Type B pancreatic cell (in vitro differentiated cells): ENCODE results near the gene OOSP3. TPM values are rescaled to one million over a fixed set of nuclear protein-coding genes. Genes with fewer than 3 reads are reported as not detected.
"Not testable (repeated sequence)": the region's sequence is repeated elsewhere in the genome, so short reads cannot be mapped to it uniquely, and the experiment has no call there.

Experiments used
- DNase-seq: peaks from one replicate; pipeline ENCODE4 v3.0.0; 2021; ENCODE audit warnings: mixed read lengths; ENCODE audit not compliant: unreplicated experiment; ENCODE audit errors: extremely low spot score
- H3K27ac Mint-ChIP-seq: 2 replicates; pipeline ENCODE4 v1.8.0; 2021; ENCODE audit warnings: mild to moderate bottlenecking, mixed read lengths
- H3K27me3 Mint-ChIP-seq: 2 replicates; pipeline ENCODE4 v1.8.0; 2021; ENCODE audit warnings: mixed read lengths
- H3K36me3 Mint-ChIP-seq: 2 replicates; pipeline ENCODE4 v1.8.0; 2021; ENCODE audit warnings: mixed read lengths
- H3K4me1 Mint-ChIP-seq: one replicate; pipeline ENCODE4 v1.8.0; 2021; ENCODE audit warnings: mixed read lengths; ENCODE audit not compliant: unreplicated experiment
- H3K4me3 Mint-ChIP-seq: 2 replicates; pipeline ENCODE4 v1.8.0; 2021; ENCODE audit warnings: mild to moderate bottlenecking, mixed read lengths
- H3K9me3 Mint-ChIP-seq: 2 replicates; pipeline ENCODE4 v1.8.0; 2021; ENCODE audit warnings: mixed read lengths
- total RNA-seq: library from RNA; stranded (reverse); gene quantifications from 2 replicates; pipeline ENCODE4 v1.2.1, GENCODE V29; 2021; ENCODE audit warnings: low replicate concordance
- TF ChIP-seq, protein P1 (sequence below): fragments of 200-600 bp; sonication (generic); conservative IDR thresholded peaks from 2 replicates; pipeline ENCODE4 v1.5.0; 2021; ENCODE audit warnings: antibody characterized with exemption, mild to moderate bottlenecking

OOSP3 gene
- total RNA-seq, 1 donor from 2014 or later: not detected

GRCh38 chr11:59845399-59845798, 33.2 kb upstream of the OOSP3 start, which contains the start of gene CBLIF:
Gene CBLIF, minus strand, starts transcription at chr11:59845499. Its CDS starts 46 bp downstream, at chr11:59845453.
- TF ChIP-seq, protein P1, sequence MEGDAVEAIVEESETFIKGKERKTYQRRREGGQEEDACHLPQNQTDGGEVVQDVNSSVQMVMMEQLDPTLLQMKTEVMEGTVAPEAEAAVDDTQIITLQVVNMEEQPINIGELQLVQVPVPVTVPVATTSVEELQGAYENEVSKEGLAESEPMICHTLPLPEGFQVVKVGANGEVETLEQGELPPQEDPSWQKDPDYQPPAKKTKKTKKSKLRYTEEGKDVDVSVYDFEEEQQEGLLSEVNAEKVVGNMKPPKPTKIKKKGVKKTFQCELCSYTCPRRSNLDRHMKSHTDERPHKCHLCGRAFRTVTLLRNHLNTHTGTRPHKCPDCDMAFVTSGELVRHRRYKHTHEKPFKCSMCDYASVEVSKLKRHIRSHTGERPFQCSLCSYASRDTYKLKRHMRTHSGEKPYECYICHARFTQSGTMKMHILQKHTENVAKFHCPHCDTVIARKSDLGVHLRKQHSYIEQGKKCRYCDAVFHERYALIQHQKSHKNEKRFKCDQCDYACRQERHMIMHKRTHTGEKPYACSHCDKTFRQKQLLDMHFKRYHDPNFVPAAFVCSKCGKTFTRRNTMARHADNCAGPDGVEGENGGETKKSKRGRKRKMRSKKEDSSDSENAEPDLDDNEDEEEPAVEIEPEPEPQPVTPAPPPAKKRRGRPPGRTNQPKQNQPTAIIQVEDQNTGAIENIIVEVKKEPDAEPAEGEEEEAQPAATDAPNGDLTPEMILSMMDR: no peak

DNA sequence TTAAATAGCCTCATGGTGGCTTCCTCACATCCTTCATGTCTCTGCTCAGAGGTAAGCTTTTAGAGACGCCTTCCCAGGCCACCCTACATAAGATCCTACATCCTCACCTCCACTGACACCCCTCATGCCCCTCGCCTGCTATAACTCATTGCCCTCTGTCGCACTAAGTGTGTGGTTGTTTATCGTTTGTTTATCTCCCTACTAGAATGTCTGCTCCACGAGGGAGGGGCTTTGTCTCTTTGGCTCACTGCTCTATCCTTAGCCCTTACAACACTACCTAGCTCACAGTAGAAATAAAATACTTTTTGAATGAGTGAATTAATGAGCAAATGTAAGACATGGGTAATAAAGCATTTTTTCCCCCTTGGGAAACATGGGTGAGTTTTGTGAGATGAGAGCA, 32.0 kb upstream of the OOSP3 start:
- TF ChIP-seq, protein P1: no peak
- Mint-ChIP-seq H3K27ac (no peak overlapping the region), H3K27me3 (peaks cover 3% of the 10 kb centered on the region), H3K4me1 (peaks cover 4% of the 10 kb centered on the region), H3K9me3 (no peaks in the 10 kb centered on the region), H3K4me3 (no peak overlapping the region), H3K36me3 (no peaks in the 10 kb centered on the region)
- no peak for DNase-seq

More at GRCh38 chr11:59845399-59845798, 33.2 kb upstream of the OOSP3 start, which contains the start of gene CBLIF:
- Mint-ChIP-seq H3K27ac (peak within 1 kb of the TSS; percentile 15), H3K36me3 (no peaks in the 10 kb centered on the region), H3K4me3 (no peak within 1 kb of the TSS), H3K27me3 (peaks cover 3% of the 10 kb centered on the region), H3K9me3 (no peaks in the 10 kb centered on the region), H3K4me1 (peaks cover 4% of the 10 kb centered on the region)
- DNase-seq: no peak

GRCh38 chr11:59847626-59848025, 31.0 kb upstream of the OOSP3 start:
- Mint-ChIP-seq H3K27ac (no peak overlapping the region), H3K27me3 (peaks cover 3% of the 10 kb centered on the region), H3K36me3 (no peaks in the 10 kb centered on the region), H3K9me3 (no peaks in the 10 kb centered on the region), H3K4me1 (peaks cover 4% of the 10 kb centered on the region), H3K4me3 (no peak overlapping the region)
- TF ChIP-seq, protein P1: no peak
- DNase-seq: no peak

GRCh38 chr11:59848439-59848838, 30.1 kb upstream of the OOSP3 start:
- not testable (repeated sequence) for H3K27ac Mint-ChIP-seq, DNase-seq

DNA sequence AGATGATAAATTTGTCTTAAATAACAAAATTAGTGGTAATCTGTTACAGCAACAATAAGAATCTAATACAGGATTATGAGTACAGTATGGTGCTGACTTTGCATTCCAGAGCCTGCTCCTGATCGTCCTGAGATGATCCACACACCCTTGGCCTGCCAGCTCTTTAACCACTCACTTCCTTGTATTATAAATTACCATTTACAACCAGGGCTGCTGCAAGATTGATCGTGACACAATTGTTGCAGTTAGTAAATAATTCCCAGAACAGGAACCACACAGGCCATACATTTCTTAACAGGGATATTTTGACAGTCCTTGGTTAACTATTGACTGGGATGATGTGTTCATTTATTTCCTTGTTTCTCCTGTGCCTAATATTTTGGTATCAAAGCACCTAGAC, 29.5 kb upstream of the OOSP3 start:
- TF ChIP-seq, protein P1: no peak
- Mint-ChIP-seq H3K9me3 (no peaks in the 10 kb centered on the region), H3K36me3 (no peaks in the 10 kb centered on the region), H3K4me3 (no peak overlapping the region), H3K27me3 (peaks cover 3% of the 10 kb centered on the region), H3K27ac (peak overlapping the region; percentile 16), H3K4me1 (peaks cover 4% of the 10 kb centered on the region)
- DNase-seq: no peak

More at GRCh38 chr11:59848439-59848838, 30.1 kb upstream of the OOSP3 start:
- not testable (repeated sequence) for H3K9me3 Mint-ChIP-seq, H3K36me3 Mint-ChIP-seq, H3K4me1 Mint-ChIP-seq, H3K27me3 Mint-ChIP-seq, H3K4me3 Mint-ChIP-seq

GRCh38 chr11:59849551-59849950, 29.0 kb upstream of the OOSP3 start:
- H3K27ac Mint-ChIP-seq: not testable (repeated sequence)

GRCh38 chr11:59851416-59851815, 27.2 kb upstream of the OOSP3 start:
- not testable (repeated sequence) for H3K4me1 Mint-ChIP-seq, H3K4me3 Mint-ChIP-seq, H3K36me3 Mint-ChIP-seq, H3K27me3 Mint-ChIP-seq, DNase-seq, H3K27ac Mint-ChIP-seq, H3K9me3 Mint-ChIP-seq

More at GRCh38 chr11:59849551-59849950, 29.0 kb upstream of the OOSP3 start:
- H3K9me3 Mint-ChIP-seq, H3K4me1 Mint-ChIP-seq, H3K36me3 Mint-ChIP-seq, H3K27me3 Mint-ChIP-seq, DNase-seq, H3K4me3 Mint-ChIP-seq: not testable (repeated sequence)
